Activated CD4-positive, alpha-beta T cell treated with anti-CD3 and anti-CD28 coated beads for 48 hours (primary cell): Measurements from ENCODE around the gene SPG7.

Experiments
- DNase-seq: peaks from one replicate; pipeline ENCODE4 v3.0.0-alpha.2; 2020

Gene SPG7

DNA sequence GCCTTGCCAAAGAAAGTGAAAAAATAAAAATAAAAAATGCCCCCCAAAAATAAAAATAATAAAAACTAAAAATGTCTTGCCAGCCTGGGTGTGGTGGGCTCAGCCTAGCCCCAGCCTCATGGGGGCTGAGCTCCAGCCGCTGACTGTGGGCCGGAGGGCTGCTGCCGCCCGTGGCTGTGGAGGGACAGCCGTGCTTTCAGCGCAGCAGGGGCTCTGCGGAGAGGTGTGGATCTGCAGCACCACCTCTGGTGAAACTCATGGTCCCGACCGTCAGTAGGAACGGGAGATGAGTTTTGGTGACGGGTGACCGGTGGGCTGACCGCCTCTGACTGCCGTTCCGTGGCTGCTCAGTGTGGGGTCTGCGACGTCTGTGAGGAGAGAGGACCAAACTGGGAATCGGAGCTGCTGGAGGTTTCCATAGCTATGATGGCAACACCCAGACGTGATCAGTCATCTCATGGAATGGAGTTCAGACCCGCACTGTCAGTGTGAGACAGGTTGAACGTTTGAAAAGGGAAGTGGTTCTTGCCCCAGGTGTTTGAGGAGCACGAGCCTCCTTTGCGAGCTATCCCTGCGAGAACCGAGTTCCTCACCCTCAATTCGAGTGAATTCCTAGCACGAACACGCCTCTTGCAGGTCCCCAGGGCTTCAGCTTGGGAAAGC is 40.3 kb downstream of the SPG7 start:
- DNase-seq: no peak

DNA sequence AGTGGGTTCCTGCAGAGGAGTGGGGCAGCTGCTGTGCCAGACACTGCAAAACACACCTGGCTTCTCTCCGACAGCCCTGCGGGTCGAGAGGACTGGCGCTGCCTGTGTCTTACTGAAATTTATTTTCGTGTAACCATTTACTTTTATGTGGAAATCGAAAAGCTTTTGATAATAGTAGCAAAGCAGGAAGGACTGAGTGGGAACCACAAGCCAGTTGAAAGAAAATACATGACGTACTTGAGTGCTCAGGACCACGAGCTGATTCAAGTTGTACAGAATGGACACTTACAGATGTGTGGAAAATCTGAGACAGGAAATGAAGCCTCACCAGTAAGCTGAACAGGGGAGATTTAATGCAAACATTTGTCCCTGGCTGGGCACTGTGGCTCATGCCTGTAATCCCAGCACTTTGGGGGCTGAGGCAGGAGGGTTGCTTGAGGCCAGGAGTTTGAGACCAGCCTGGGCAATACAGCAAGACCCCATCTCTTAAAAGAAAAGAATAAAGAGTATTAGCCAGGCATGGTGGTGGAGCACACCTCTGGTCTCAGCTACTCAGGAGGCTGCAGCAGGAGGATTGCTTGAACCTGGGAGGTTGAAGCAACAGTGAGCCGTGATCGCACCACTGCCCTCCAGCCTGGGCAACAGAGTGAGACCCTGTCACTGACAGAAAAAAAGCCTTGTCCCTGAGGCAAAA is 41.0 kb downstream of the SPG7 start:
- DNase-seq: no peak

DNA sequence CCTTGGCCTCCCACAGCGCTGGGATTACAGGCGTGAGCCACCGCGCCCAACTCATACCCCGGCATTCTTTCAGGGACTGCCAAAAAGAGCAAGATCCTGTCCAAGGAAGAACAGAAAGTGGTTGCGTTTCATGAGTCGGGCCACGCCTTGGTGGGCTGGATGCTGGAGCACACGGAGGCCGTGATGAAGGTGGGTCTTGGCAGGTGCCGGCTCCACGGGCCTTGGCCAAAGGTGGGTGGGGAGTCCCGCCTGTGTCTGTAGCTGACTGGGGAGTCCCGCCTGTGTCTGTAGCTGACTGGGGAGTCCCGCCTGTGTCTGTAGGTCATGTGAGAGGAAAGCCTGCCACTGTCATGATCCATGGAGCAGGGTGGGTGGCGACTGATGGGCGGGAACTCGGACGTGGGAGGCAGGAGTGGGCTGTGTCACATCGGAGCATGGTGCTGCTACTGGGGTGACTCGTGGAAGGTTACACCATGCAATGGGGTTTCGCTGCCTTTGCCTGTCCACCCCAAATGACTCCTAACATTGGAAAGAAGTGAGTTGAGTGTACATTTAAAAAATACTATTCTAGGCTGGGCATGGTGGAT is 42.3 kb downstream of the SPG7 start:
- peak; percentile 17 for DNase-seq

DNA sequence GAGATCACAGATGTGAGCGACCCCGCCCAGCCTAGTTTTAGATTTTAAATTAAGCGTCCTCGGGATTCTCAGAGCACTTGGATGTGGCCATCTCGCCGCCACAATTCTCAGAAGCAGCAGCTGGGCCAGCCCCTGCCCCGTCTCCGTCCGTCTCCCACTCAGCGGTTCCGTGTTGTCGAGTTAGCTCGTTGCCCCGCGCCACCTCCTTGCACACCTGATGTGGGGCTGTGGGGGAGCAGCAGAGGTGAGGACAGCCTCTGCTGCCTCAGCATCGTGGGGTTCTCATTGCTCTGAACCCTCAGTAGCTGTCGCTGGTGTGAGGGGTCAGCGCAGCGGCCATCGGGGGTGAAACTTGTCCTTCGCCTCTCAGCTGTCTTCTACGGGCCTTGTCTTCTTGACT is 44.1 kb downstream of the SPG7 start:
- no peak for DNase-seq

DNA sequence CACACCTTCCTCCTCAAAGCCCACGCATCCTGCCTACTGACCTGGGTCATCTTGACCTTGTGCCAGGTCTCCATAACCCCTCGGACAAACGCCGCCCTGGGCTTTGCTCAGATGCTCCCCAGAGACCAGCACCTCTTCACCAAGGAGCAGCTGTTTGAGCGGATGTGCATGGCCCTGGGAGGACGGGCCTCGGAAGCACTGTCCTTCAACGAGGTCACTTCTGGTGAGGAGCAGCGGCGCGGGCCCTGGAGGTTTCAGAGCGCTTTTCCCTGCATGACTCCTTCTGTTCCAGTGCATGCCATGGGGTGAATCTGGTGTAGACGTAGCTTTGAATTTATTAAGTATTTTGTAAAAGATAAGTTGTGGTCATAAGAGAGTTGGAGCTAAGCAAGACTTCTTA is 44.7 kb downstream of the SPG7 start:
- DNase-seq: no peak

DNA sequence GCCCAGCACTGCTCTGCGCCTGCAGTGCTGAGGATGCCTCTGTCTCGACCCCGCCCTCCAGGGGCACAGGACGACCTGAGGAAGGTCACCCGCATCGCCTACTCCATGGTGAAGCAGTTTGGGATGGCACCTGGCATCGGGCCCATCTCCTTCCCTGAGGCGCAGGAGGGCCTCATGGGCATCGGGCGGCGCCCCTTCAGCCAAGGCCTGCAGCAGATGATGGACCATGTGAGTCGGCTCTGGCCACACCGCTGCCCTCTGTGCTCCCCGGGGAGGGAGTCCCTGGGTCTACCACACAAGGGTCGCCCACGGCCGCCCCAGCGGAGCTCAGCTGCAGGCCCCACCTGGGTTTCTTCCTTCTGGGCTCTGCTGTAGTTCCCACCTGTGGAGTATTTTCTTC is 45.5 kb downstream of the SPG7 start:
- DNase-seq: no peak

DNA sequence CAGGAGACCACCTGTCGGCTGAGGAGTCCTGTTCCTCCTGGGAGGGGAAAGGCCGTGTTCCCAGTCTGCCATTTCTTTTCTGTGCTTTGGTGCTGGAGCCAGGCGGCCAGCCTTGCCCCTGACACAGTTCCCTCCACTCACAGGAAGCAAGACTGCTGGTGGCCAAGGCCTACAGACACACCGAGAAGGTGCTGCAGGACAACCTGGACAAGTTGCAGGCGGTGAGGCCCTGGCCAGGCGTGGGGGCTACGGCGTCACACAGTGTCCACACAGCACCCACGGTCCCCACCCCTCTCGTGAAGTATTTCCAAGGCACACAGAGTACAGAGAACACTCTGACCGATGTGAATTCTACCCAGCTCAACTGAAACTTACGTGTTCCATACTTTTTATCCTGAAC is 46.1 kb downstream of the SPG7 start:
- DNase-seq: no peak

DNA sequence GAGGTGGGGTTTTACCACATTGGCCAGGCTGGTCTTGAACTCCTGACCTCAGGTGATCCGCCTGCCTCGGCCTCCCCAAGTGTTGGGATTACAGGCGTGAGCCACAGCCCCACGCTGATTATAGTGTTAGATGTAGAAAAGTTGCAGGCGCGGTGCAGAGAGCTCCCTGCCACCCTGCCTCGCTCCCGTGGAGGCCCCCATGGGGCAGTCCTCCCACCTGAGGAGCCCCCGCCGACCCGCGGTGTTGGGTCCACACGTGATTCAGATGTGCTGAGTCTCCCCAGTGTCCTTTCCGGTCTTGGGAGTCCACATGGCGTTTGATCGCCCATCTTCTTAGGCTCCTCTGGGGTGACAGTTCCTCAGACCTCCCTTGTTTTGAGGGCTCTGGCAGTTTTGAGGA is 47.1 kb downstream of the SPG7 start:
- no peak for DNase-seq

DNA sequence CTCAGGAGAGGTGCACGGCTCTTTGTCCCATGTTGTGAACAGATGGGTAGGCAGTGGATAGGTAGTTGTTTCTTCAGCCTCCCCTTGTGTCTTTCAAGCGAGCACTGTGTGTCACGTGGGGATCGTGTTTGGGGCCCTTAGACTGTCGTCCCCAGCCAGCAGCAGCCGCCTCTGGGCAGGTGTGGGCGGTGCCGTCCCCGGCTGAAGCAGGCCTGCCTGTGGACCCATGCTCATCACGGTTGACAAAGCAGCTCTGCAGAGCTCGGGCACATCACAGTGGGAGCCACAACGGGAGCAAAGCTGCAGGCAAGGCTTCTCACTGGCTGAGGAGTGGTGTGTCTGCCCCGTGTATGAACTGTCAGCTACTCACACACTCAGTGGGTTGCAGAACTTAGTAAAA is 47.6 kb downstream of the SPG7 start:
- no peak for DNase-seq

DNA sequence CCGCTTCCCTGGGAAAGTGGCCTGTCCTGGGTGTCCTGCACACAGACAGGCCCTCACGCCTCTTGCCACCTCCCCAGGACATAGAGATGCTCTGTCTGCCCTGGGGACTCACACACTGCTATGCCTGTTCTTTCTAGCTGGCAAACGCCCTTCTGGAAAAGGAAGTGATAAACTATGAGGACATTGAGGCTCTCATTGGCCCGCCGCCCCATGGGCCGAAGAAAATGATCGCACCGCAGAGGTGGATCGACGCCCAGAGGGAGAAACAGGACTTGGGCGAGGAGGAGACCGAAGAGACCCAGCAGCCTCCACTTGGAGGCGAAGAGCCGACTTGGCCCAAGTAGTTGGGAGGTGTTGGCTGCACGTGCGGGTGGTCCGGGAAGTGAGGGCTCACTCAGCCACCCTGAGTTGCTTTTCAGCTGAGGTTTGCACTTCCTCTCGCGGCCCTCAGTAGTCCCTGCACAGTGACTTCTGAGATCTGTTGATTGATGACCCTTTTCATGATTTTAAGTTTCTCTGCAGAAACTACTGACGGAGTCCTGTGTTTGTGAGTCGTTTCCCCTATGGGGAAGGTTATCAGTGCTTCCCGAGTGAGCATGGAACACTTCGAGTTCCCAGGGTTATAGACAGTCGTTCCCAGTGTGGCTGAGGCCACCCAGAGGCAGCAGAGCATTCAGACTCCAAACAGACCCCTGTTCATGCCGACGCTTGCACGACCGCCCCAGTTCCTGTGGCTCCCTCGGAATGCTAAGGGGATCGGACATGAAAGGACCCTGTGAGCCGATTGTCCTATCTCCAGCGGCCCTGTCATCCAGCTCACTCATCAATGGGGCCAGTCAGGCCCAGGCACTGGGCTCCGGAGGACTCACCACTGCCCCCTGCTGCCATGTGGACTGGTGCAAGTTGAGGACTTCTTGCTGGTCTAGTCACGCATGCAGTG is 48.8 kb downstream of the SPG7 start:
- DNase-seq: peak; percentile 92

DNA sequence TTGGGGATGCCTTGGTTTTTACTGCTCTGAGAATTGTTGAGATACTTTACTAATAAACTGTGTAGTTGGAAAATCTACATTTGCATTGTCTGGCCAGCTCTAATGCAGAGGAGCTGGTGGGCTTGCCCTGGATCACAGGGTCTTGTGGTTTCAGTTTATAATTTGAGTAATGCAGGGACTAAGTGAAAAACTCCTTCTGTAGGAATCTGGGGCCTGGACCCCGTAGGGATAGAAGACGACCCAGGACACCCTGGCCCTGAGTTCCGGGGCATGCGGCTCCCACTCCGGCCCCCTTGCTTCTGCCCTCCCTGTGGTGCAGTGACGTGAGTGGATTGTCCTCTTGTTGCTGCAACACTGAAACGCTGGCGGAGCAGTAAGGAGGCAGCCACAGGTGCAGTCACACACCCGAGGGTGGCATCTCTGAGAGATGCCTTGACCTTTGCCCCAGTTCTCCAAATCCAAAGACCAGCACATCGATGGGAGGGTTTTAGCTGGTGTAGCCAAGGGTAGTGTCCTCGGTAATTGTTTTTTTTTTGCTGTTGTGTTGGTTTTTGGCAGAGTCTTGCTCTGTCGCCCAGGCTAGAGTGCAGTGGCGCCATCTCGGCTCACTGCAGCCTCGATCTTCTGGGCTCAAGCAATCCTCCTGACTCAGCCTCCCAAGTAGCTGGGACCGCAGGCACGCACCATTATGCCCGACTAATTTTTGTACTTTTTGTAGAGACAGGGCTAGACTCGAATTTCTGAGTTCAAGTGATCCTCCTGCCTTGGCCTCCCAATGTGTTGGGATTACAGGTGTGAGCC is 49.7 kb downstream of the SPG7 start:
- DNase-seq: no peak

DNA sequence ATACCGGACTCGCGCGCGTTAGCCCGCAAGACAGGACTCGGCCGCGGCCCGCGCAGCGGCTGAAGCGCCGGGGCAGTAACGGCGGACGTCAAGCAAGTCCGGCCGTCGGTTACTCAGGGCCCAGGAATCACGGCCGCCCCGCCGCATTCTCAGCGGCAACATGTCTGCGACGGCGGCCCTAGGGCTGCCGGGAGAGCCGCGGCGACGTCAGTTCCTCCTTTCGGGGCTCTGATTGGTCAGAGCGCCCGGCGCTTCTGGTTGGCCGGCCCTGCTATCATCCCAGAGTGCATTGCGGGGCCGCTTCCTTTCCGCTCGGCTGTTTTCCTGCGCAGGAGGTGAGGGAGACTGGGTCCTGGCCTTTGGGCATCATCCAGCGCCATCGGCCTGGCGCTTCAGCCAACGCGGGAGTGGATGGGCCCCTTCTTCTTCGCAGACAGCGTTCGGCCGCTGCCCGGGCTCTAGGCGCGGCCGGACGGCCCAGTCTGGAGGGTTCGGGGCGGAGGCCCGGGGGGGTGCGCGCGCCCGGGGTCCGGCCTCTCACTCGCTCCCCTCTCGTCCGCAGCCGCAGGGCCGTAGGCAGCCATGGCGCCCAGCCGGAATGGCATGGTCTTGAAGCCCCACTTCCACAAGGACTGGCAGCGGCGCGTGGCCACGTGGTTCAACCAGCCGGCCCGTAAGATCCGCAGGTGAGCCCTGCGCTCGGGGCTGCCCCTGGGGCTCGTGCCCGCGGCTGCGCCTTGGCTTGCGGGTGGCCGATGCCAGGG is 52.4 kb downstream of the SPG7 start, which contains the start of gene RPL13:
Gene RPL13 (plus strand): TSS at position 305 of the 764 bp plus-strand sequence. CDS start 278 bp downstream, at position 583.
- peak; percentile 95 for DNase-seq

DNA sequence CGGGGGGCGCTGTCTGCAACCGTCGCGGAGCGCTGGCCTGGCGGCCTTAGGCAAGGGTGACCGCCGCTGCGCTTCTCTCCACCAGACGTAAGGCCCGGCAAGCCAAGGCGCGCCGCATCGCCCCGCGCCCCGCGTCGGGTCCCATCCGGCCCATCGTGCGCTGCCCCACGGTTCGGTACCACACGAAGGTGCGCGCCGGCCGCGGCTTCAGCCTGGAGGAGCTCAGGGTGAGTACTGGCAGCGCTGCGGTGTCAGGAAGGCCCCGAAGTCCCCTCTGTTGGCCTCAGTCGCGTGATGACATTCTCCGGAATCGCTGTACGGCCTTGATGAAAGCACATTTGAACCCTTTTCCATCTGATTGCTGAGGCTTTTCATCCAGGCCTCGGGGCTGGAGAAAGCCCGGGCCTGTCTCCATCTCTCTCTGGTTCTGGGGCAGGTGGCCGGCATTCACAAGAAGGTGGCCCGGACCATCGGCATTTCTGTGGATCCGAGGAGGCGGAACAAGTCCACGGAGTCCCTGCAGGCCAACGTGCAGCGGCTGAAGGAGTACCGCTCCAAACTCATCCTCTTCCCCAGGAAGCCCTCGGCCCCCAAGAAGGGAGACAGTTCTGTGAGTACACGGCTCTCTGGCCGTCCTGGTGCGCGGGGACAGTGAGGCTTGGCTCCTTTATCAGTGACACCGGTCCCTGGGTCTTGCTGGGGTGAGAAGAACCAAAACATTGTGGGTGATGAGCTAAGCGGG is 53.1 kb downstream of the SPG7 start:
- DNase-seq: no peak

DNA sequence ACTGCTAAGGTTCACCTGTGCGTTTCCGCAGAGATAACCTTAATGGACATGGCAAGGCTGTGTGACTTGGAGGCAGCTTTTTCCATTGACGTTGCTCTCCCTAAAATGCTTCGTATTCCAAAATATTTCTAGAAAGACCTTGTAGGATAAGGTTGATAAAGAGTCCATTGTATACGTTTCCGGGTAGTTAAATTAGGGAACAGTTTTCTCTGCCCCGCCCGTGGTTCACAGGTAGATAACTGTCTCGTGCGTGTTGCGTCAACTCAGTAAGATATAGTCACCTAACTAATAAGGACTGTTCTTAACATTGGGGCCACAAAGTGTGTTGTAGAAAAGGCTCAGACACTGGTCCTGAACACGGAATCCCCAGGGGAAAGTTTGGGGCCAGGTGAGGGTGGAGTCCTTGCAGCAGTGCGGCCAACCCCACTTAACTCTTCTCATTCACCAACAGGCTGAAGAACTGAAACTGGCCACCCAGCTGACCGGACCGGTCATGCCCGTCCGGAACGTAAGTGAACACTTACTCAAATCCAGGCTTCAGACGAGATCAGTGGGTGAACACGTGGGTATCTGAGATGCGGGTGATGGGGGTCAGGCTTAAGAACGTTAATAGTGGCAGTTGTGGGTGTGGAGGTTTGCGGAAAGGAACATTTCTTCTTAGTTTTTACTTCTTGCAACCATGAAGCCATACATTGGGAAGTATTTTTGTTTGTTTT is 53.8 kb downstream of the SPG7 start:
- no peak for DNase-seq

DNA sequence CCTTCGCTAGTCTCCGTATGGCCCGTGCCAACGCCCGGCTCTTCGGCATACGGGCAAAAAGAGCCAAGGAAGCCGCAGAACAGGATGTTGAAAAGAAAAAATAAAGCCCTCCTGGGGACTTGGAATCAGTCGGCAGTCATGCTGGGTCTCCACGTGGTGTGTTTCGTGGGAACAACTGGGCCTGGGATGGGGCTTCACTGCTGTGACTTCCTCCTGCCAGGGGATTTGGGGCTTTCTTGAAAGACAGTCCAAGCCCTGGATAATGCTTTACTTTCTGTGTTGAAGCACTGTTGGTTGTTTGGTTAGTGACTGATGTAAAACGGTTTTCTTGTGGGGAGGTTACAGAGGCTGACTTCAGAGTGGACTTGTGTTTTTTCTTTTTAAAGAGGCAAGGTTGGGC is 54.7 kb downstream of the SPG7 start:
- DNase-seq: no peak

DNA sequence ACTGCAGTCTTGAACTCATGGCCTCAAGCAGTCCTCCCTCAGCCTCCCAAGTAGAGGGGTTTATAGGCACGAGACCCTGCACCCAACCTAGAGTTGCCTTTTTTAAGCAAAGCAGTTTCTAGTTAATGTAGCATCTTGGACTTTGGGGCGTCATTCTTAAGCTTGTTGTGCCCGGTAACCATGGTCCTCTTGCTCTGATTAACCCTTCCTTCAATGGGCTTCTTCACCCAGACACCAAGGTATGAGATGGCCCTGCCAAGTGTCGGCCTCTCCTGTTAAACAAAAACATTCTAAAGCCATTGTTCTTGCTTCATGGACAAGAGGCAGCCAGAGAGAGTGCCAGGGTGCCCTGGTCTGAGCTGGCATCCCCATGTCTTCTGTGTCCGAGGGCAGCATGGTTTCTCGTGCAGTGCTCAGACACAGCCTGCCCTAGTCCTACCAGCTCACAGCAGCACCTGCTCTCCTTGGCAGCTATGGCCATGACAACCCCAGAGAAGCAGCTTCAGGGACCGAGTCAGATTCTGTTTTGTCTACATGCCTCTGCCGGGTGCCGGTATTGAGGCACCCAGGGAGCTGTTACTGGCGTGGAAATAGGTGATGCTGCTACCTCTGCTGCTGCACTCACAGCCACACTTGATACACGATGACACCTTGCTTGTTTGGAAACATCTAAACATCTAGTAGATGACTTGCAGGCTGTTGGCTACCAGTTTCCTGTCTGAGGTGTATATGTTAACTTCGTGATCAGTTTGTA is 55.6 kb downstream of the SPG7 start:
- no peak for DNase-seq

DNA sequence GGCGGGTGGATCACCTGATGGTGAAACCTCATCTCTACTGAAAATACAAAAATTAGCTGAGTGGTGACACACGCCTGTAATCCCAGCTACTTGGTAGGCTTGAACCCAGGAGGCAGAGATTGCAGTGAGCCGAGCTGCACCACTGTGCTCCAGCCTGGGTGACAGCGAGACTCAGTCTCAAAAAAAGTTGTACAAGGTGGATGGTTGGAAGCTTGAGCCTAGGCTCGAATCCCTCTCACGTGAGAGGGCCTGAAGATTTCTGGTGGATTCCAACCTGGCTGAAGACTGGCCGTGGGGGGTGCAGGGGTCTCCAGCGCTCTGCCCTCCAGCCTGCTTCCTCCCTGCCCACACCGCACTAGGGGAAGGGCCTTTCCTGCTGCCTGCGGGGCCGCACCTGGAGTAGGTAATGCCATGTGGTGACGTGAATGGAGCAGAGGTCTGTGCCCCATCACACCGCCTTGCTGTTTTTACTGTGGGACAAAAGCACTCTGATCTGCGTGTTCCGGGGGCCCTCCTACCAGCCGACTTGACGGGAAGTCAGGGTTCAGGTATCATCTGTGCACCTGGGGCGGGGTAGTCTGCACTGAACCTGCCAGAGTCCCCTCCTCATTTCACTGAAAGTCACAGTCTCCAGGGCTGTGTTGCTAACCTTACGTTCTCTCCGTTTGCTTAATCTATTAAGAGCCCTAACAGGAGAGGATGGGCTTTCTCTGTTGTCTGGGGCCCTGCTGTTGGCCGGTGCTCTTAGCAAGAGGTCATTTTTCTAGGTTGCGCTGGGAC is 56.5 kb downstream of the SPG7 start:
- peak; percentile 45 for DNase-seq

DNA sequence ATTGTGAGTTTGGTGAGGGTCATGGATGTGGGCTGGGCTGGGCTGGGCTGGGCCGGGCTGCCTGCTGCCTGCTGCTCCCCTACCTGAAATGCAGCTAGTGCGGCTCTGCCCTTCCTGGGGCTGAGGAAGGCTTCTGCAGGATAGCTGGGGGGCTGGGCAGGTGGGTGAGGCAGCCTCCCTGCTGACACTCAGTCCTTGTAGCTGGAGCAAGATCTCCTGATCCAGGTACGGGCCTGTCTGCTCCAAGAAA is 57.0 kb downstream of the SPG7 start:
- DNase-seq: no peak
